HG03135 (cell line): Measurements from ENCODE around the gene TSC22D1.
"Not testable (repeated sequence)": the region's sequence is repeated elsewhere in the genome, so short reads cannot be mapped to it uniquely, and the experiment has no call there.

ENCODE experiments used
- ATAC-seq: cut with Tn5 transposase; IDR thresholded peaks from one replicate; pipeline ENCODE4 v1.9.1; 2021; ENCODE audit warnings: mild to moderate bottlenecking, moderate library complexity; ENCODE audit not compliant: unreplicated experiment

Gene TSC22D1

GRCh38 chr13:44458313-44458975 lies 117.7 kb downstream of the TSC22D1 start:
- no peak for ATAC-seq

GRCh38 chr13:44456212-44456611 lies 119.9 kb downstream of the TSC22D1 start:
- not testable (repeated sequence) for ATAC-seq

- ATAC-seq, result no peak
These were observed 120.4 kb downstream of the TSC22D1 start for GRCh38 chr13:44455769-44456168.

GRCh38 chr13:44453881-44454280 lies 122.2 kb downstream of the TSC22D1 start:
- no peak for ATAC-seq

- ATAC-seq, result no peak
These were observed 123.1 kb downstream of the TSC22D1 start for GRCh38 chr13:44453069-44453468.

- no peak for ATAC-seq
These were observed 123.7 kb downstream of the TSC22D1 start for GRCh38 chr13:44452418-44452817.

GRCh38 chr13:44451651-44452050 lies 124.5 kb downstream of the TSC22D1 start:
- ATAC-seq, result no peak

- ATAC-seq, result no peak
These were observed 125.0 kb downstream of the TSC22D1 start for GRCh38 chr13:44451126-44451525.

- ATAC-seq, result no peak
These were observed 125.9 kb downstream of the TSC22D1 start for GRCh38 chr13:44449999-44450821.

GRCh38 chr13:44448875-44449274 lies 127.3 kb downstream of the TSC22D1 start:
- no peak for ATAC-seq

GRCh38 chr13:44448373-44448772 lies 127.8 kb downstream of the TSC22D1 start:
- no peak for ATAC-seq

GRCh38 chr13:44447783-44448321 lies 128.3 kb downstream of the TSC22D1 start:
- no peak for ATAC-seq

- no peak for ATAC-seq
These were observed 136.0 kb downstream of the TSC22D1 start for GRCh38 chr13:44440046-44440608.

- ATAC-seq, result no peak
These were observed 136.6 kb downstream of the TSC22D1 start for GRCh38 chr13:44439452-44440024.

GRCh38 chr13:44438234-44438579 lies 137.9 kb downstream of the TSC22D1 start:
- ATAC-seq, result no peak

GRCh38 chr13:44437356-44438233 lies 138.5 kb downstream of the TSC22D1 start:
- no peak for ATAC-seq

GRCh38 chr13:44436589-44437337 lies 139.4 kb downstream of the TSC22D1 start:
- ATAC-seq, result no peak

GRCh38 chr13:44435919-44436510 lies 140.1 kb downstream of the TSC22D1 start:
- ATAC-seq, result no peak

GRCh38 chr13:44435142-44435918 lies 140.8 kb downstream of the TSC22D1 start:
- peak; percentile 55 for ATAC-seq
